ENCODE results near the gene SCRN2.

Gene SCRN2

DNA sequence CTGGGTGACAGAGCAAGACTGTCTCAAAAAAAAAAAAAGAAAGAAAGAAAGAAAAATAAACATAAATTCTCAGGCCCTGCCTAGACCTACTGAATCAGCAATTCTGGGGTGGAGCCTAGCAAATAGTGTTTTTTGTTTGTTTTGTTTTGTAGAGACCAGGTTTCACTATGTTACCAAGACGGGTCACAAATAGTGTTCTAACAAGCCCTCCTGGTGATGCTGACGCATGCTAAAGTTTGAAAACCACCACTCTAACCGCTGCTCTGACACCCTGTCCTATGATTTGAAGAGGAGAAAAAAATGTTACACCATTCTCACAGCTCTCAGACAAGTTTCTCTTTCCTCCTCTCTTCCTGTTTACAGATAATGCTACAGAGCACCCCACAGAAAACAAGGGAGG lies 11.2 kb downstream of the SCRN2 start:
- DNase-seq (ENCODE audit: low read depth), result no peak
- no peak overlapping the region for H3K4me3 ChIP-seq (ENCODE audit: low read depth, low read length)

DNA sequence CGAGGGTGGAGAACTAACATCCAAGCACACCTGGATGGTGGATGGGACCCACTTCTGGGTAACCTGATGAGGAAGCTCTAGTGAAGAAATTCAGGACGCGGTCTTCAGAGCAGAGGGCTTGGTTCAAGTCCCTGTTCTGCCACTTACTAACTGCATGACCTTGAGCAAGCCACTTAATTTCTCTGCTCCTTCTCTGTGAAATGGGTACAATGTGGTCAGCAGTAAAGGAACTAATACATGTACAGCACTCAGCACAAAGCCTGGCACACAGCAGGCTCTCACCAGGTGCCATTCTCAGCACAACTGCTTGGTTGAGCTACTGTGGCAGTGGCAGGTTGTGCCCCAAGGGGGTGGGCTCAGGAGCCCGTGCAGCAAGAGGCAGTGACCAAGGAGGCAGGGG lies 17.6 kb downstream of the SCRN2 start:
- no peak overlapping the region for H3K4me3 ChIP-seq (ENCODE audit: low read depth, low read length)
- DNase-seq (ENCODE audit: low read depth), result no peak

DNA sequence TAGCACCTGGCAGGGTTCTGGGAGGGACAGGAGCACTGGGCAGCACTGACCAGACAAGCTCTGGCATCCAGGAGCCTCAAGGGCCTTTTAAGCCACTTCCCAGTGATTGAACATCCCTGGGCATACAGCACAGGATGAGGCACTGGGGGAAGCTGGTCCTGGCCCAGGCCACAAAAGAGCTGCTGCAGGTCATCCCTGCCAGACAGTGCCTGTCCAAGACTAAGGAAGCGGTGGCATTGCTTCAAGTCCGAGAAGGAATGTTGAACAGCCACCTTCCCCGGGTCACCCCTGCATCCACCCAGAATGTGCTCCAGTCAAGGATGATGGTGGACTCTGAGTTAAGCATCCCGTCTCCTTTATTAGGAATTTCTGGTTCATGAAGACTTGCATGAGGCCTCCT lies 18.3 kb downstream of the SCRN2 start:
- DNase-seq (ENCODE audit: low read depth), result no peak
- no peak overlapping the region for H3K4me3 ChIP-seq (ENCODE audit: low read depth, low read length)

DNA sequence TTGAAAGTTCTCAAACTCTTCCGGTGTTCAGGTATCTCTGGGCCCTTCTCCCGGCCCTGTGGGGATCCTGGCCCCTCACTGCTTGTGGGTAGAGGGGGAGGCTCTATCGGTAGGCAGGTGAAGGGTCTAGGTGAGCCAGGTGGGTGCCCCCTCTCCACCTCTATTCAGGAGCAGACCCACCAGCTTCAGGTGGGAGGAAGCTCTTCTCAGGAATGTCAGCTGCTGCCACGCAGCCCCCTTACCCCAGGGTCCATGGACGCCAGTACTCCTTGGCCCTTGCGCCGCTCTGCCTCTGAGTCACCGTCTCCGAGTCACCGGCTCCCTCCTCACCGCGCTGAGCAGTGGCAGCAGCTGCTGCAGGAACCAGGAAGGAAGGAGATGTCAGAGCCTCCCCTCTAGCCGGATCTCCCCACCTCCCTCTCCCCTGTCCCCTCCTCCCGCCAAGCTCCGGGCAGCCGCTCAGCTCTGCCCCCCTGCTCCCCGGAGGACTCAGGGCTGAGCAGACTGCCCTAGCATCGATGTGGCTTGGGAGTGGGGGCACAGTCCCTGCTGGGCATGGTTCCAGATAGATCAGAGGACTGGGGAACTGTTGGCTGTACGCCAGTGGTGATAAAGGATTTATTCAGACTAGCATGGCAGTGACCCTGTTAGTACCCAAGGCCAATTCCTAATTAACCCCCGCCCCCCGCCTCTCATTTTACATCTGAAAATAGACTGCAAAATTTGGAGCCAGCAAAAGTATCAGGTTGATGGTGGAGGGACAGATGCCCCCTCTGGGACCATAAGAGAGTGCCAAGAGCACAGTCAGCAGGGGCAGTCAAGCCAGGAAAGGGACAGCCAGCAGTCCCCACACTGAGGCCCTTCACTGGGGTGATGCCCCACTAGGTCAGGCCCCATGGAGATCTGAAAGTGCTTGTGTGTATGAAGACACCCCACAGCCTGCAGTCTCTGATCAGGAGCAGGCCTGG lies 19.4 kb downstream of the SCRN2 start, which contains the start of gene OSBPL7:
Gene OSBPL7 (minus strand): TSS at position 371 of the 968 bp plus-strand sequence. CDS start 1,516 bp downstream, outside the sequence.
- DNase-seq (ENCODE audit: low read depth), result peak; percentile 70
- peak within 1 kb of the TSS; percentile 91 for H3K4me3 ChIP-seq (ENCODE audit: low read depth, low read length)

DNA sequence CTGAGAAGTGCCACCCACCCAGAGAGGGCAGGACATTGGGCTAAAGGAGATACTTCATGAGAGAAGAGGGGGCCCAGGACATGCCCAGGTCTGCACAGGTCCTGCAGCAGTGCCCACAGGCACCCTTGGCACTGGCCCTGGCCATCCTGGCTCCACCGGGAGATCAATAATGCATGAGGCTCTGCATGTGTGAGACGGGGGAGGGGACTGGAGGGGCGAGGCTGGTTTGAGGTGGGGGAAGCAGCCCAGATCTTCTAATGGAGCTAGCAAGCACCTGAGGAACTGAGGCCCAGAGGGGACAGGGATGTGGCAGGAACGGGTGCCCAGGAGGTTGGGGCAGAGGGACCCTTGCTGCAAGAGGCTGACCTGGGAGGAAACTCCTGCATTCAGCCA lies 20.0 kb downstream of the SCRN2 start:
- no peak for DNase-seq (ENCODE audit: low read depth)
- peak overlapping the region; percentile 91 for H3K4me3 ChIP-seq (ENCODE audit: low read depth, low read length)

DNA sequence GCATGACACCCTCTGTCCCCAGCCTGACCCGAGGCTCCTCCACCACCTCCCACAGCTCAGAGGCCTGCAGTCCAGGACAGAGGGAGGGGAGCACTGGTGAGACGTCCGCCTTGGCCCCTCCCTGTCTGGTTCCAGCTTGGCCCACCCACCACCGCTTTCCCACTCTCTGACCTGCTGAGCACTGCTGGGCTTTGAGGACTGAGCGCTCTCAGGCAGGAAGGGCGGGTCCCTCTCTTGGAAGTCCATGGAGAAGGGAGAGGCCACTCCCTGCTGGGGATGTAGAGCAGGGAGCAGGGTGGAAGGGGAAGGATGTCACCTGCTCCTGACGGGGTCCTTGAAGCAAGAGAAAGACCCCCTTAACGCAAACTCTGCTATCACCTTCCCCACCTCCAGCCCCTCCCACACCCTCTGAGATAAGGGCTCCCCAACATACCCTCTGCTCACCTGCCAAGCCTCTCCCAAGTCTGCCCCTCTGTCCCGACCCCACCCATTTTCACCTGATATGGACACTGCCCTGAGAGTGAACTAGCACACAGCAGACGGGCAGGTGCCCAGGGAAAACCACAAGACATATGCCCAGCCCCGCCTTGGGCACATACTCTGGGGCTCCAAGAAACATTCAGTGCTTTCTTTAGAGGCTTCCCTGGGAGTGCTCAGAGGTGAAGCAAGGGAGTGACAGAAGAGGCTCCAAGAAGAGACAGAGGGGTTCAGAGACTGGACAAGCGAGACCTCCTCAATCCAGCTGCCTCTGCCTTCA lies 20.9 kb downstream of the SCRN2 start:
- DNase-seq (ENCODE audit: low read depth), result no peak
- H3K4me3 ChIP-seq (ENCODE audit: low read depth, low read length), result peak overlapping the region; percentile 91

DNA sequence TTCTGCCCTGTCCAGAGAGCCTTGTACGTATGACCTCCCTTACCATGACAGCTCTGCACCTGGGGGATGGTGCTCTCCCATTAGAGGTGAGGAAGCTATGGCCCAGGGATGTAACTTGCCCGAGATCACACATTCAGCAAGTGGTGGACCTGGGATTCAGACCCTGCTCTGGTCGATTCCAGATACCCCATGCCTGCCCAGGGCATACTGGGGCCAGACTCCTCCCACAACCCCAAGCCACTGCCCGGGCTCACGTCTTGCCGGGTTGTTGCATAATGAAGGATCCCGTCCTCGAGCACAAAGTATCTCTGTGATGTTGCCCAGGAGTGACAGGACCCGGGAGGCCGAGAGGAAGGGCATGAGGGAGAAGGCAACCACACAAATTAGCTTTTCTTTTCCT lies 21.6 kb downstream of the SCRN2 start:
- DNase-seq (ENCODE audit: low read depth), result no peak
- no peak overlapping the region for H3K4me3 ChIP-seq (ENCODE audit: low read depth, low read length)

DNA sequence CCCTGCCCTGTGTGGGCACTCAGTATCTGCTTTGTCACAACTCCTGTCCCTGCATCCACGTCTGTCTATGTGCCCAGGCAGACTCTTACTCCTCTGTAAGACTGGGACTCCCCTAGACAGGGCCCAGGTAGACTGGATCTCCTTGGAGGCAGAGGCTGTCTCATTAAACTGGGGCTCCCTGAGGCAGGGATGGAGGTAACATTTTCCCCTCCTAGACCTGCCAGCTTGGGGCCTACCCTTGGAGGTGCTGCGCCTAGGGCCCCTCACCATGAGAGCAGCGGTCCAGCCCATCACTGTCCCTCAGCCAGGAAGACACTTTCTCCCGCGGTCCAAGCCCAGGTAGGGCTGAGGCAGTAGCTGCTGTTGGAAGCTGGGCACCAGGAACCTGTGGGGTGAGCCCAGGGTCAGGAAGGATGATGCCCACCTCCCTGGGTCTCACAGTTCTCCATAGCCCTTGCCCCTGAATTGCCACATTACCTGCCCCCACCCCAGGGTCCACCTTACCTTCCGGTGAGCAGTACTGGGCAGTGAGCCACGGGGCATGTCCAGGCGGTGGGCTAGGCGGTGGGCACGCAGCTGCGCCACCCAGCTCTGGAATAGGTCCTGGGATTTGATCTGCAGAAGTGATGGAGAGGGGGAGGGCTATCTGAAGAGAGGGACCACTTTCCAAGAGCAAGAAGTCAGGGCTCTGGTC lies 22.9 kb downstream of the SCRN2 start:
- H3K4me3 ChIP-seq (ENCODE audit: low read depth, low read length), result no peak overlapping the region
- no peak for DNase-seq (ENCODE audit: low read depth)

DNA sequence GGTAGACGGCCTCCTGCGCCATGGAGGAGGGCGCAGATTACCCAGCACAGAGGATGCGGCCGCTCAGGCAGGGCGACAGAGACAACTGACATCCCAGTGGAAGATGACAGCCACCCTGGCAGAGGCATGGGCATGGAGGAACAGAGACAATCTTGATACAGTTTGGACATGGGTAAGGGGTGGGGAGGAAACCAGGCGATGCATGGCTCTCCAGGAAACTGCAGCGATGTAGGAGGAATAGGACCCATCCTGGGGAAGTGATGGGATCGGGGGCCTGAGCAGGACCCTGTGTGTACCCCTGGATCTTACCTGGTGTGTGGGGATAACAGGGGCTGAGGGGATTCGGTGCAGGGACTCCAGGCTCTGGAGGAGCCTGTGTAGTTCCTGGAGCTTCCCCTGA lies 24.1 kb downstream of the SCRN2 start:
- DNase-seq (ENCODE audit: low read depth), result no peak

DNA sequence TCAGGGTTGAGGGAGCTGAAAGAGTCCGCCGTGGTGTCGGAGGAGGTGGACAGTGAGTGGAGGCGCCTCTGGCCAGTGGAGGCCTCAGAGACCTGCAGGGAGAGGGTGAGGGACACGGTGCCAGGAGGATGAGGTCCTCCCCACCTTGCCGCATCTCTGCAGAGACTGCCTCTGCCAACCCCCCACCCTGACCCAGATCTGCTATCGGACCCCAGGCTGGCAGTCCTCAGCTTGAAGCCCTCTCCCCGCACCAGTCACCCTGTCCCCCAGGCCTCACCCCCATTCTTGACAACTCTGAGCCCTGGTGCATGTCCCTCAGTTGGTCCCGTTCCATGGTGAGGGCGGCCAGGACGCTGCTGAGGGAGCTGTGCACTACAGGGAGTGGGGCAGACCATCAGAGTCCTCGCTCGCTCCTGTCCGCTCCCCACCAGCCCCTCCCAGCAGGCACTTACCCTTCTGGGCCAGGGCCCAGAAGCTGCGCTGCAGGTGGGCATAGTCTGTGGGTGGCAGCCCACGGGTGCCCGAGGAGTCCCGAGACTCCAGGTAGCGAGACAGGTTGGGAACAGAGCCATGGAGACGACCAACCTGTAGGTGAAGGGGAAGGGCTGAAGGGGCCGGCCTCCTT lies 24.9 kb downstream of the SCRN2 start:
- DNase-seq (ENCODE audit: low read depth), result no peak
- no peak overlapping the region for H3K4me3 ChIP-seq (ENCODE audit: low read depth, low read length)

More for the DNA sequence above, 24.1 kb downstream of the SCRN2 start:
- no peak overlapping the region for H3K4me3 ChIP-seq (ENCODE audit: low read depth, low read length)

DNA sequence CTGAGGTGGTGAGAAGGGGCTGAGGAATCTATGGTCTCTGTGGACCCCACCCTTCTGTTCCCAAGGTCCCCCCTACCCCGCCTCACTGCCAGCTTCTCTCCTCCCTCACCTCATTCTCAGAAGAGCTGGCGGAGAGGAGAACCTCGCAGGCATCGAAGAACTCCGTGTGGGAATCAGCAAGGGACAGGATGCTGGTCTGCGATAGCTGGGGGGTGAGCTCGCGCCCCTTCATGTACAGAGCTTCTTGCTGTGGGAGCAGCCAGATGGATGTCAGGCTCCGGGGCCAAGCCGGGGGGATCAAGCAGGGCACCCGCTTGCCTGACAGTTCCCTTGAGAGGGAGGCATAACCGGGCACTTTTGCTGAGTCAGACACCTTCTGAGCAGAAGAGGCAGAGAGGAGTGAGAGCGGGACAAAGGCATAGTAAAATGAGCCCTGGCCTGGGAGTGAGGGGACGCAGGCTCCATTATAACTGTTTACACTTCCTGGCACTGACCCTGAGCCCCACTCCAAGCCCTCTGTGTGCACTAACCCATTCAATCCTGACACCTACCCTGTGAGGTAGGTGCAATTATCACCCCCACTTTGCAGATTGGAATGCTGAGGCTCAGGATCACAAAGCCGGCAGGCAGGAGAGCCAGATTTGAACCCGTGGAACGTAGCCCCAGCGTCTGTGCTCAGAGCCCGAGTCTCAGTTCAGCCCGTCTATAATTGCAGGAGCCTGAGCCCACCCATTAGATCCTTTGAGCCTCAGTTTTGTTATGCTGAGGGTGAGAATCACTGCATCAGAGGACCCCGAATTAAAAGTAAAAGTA lies 25.8 kb downstream of the SCRN2 start:
- H3K4me3 ChIP-seq (ENCODE audit: low read depth, low read length), result no peak overlapping the region
- no peak for DNase-seq (ENCODE audit: low read depth)

DNA sequence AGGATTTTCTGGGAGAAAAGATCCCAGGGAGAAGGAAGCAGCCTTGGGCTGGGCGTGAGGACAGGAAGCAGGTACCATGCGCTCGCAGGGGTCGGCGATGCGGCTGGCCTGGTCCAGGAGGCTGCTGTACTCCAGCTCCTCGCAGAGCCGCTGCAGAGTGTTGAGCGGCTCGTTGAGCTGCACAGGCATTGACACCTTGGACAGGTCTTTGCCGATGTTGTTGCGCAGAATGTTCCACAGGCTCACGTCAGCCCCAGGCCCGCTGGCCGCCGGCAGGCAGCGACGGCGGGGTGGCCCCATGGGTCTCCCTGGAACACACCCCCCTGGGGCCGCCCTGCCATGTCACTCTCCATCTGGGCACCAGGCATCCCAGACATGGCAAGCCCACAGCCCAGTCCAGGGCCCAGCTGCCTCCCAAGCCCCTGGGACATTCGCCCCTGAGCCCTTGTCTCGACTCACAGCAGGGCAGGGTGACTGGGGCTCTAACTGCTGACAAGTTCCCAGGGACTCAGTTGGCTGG lies 27.5 kb downstream of the SCRN2 start:
- no peak overlapping the region for H3K4me3 ChIP-seq (ENCODE audit: low read depth, low read length)
- no peak for DNase-seq (ENCODE audit: low read depth)

DNA sequence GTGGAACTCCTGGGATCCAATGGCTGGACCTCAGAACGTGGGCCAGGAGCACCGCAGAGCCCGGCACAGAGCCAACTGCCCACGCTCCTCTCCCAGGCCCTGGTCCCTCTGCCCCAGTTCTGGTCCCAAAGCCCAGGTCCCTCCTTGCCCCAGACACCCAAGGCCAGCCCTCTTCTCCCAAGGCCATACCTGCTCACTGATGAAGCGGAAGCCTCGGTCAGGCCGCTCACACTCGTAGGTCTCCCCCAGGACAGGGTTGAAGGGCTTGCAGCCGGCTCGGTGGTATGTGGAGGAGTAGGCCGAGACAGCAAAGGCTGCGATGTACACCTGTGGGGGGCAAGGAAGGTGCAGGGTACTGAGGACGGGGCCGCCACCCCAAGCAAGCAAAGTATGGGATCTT lies 28.0 kb downstream of the SCRN2 start:
- no peak overlapping the region for H3K4me3 ChIP-seq (ENCODE audit: low read depth, low read length)
- DNase-seq (ENCODE audit: low read depth), result no peak

DNA sequence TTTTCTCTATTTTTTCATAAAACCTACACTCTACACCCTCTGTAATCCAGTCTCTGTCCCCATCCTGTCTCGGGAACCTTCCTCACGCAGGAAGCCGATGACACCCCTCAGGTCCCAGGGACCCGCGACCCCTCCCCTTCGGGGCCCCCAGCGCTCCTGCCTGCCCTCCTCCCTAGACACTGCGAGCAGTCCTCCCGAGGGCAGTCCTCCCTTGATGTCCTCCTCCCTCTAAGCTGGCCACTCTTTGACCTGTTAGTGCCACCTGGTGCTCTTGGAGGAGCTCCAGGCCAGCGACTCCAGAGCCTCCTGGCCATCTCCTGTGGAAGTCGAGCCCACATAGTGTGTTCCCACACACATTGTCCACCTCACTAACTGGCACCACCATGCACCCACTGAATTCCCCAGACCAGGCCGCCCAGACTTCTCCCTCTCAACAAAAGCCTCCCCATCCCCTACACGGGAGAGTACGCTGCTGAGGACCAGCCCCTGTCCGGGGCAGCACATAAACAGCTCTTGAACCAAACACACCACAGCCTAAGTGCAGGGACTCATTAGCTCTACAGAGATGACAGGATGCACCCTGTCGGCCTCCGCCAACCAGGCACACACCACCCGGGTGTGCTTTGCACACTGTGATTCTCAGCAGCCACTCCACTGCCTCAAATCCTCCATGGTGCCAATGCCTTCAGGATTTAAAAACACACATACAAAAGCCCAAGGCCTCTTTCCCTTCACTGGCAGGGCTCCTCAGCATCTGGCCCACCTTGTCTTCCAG lies 28.7 kb downstream of the SCRN2 start:
- DNase-seq (ENCODE audit: low read depth), result no peak
- H3K4me3 ChIP-seq (ENCODE audit: low read depth, low read length), result no peak overlapping the region

DNA sequence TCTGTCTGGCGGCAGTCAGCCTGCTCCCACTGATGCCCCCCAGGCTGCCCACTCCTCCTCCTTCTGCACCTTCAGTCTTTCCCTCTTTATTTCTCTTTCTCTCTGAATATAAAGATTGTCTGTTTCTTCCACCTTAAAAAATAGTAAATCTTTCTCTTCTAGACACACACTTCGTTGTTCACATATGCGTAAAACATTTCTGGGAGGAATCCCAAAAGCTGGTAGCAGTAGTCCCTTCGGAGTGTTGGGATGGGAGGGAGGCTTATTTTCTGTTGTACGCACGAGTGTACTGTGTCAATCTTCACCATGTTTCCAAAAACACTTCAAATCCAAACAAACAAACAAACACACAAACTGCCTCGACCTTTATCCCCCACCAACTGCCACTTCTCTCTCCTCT lies 29.4 kb downstream of the SCRN2 start:
- no peak for DNase-seq (ENCODE audit: low read depth)

DNA sequence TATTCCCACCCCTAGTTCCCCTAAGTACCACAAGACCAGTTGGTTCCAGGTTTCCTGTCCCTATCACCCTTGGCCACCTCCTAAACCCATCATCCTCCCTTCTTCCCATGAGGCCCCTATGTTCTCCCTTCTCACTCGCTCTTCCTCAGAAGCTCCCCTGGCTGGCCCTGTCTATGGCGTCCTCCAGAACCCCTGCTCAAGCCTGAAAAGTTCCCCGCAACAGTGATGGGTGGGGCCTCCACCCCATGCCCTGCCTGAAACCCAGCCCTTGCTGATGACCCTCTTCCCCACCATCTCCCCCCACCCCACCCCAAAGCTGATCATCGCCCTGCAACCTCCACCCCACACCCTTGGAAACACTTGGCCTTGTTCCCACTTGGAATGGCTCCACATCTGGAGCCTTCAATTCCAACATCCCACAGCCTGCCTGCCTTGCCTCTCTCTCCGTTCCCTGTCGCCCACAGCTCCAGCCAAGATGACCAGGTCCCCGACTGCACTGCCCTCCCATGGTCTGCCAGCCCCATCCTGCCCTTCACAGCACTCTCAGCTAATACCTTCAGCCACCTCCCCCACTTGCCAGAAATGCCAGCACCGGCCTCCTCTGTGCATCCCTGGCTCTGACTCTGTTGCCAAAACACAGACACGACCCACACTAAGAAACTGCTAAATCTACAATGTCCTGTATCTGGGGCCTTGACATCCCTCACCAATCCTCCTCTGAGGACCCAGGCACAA lies 30.0 kb downstream of the SCRN2 start:
- DNase-seq (ENCODE audit: low read depth), result no peak
- H3K4me3 ChIP-seq (ENCODE audit: low read depth, low read length), result no peak overlapping the region

More for the DNA sequence above, 29.4 kb downstream of the SCRN2 start:
- H3K4me3 ChIP-seq (ENCODE audit: low read depth, low read length), result no peak overlapping the region

DNA sequence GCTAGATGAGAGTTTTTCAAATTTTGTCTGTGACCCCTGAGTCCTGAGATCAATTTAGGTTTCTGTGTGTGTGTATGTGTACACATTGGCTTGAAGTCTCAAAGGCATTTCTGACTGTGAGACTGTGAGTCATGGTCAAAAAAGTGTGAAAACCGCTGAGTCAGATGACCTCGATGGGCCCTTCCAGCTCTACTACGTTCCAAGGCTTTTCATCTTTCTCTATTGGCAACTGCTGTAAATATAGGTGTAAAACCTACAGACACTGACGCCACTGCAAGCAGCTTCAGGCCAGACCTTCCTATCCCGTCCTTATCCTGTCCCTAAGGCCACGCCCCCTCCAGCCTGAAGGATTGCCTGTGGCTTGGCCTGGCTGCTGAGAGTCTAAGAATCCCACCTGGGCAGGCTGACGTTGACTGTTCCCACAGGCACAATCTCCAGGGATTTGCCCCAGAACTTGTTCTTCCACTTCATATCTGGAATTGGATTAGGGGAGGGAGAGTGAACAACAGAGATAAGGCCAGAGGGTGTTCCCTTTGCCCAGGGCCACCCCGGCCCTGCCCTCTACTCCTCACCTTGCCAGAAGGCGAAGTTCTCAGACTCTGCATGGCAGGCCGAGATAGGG lies 30.8 kb downstream of the SCRN2 start:
- H3K4me3 ChIP-seq (ENCODE audit: low read depth, low read length), result no peak overlapping the region
- peak; percentile 73 for DNase-seq (ENCODE audit: low read depth)
